Liver (tissue), 9 donors: ENCODE data around the gene CEP162. TPM values are rescaled to one million over a fixed set of nuclear protein-coding genes. Genes with fewer than 3 reads are reported as not detected.
"Not testable (repeated sequence)": the region's sequence is repeated elsewhere in the genome, so short reads cannot be mapped to it uniquely, and the experiment has no call there.

Experiments used
- DNase-seq: peaks from one replicate; pipeline ENCODE4 v3.0.0-alpha.2; 2017; ENCODE audit warnings: low spot score
- H3K27ac ChIP-seq, 2 donors: one replicate each; pipeline ENCODE4 v1.7.0; 2013; ENCODE audit warnings: inconsistent platforms in 2 of 2, low read length in 2 of 2, control low read depth in 1 of 2, low read depth in 1 of 2, mild to moderate bottlenecking in 1 of 2
- H3K27me3 ChIP-seq, 4 donors: one replicate each; pipeline versions ENCODE4 v1.6.1 to v1.7.0; 2013; ENCODE audit warnings: low read length in 3 of 4, inconsistent platforms in 1 of 4, mild to moderate bottlenecking in 1 of 4, moderate library complexity in 1 of 4; ENCODE audit not compliant: control insufficient read depth in 4 of 4, insufficient read depth in 4 of 4
- H3K36me3 ChIP-seq, 4 donors: one replicate each; pipeline versions ENCODE4 v1.6.1 to v1.7.0; 2013; ENCODE audit warnings: low read length in 3 of 4, mild to moderate bottlenecking in 3 of 4, low read depth in 1 of 4, moderate library complexity in 1 of 4; ENCODE audit not compliant: control insufficient read depth in 4 of 4, insufficient read depth in 3 of 4
- H3K4me1 ChIP-seq, 4 donors: one replicate each; pipeline versions ENCODE4 v1.6.1 to v1.7.0; 2013; ENCODE audit warnings: low read length in 3 of 4, mild to moderate bottlenecking in 3 of 4, moderate library complexity in 1 of 4; ENCODE audit not compliant: control insufficient read depth in 4 of 4, insufficient read depth in 4 of 4
- H3K4me3 ChIP-seq, 3 donors: one replicate each; pipeline versions ENCODE4 v1.6.1 to v1.7.0; 2013; ENCODE audit warnings: low read length in 3 of 3, control low read depth in 1 of 3, low read depth in 1 of 3, mild to moderate bottlenecking in 1 of 3
- H3K9ac ChIP-seq, 2 donors: one replicate each; pipeline ENCODE4 v1.7.0; 2013; ENCODE audit warnings: low read length in 2 of 2, mild to moderate bottlenecking in 2 of 2, moderate library complexity in 2 of 2, control low read depth in 1 of 2, low read depth in 1 of 2
- H3K9me3 ChIP-seq, 4 donors: one replicate each; pipeline versions ENCODE4 v1.6.1 to v1.7.0; 2013; ENCODE audit warnings: low read length in 3 of 4; ENCODE audit not compliant: control insufficient read depth in 4 of 4
- EGR1 ChIP-seq, 2 donors: IDR thresholded peaks; 2 replicates each; pipeline ENCODE4 v1.6.1; 2016 to 2018; ENCODE audit warnings: antibody characterized with exemption in 2 of 2, low read depth in 2 of 2
- FOXA1 ChIP-seq: IDR thresholded peaks from 2 replicates; pipeline ENCODE4 v1.6.1; 2016; ENCODE audit warnings: antibody characterized with exemption
- GABPA ChIP-seq, 2 donors: IDR thresholded peaks in 1 of 2; conservative IDR thresholded peaks in 1 of 2; 2 replicates each; pipeline ENCODE4 v1.6.1; 2016; ENCODE audit warnings: antibody characterized with exemption in 2 of 2, mild to moderate bottlenecking in 1 of 2, moderate library complexity in 1 of 2
- HNF4A ChIP-seq, 2 donors: conservative IDR thresholded peaks; 2 replicates each; pipeline ENCODE4 v1.6.1; 2016; ENCODE audit warnings: antibody characterized with exemption in 2 of 2, mild to moderate bottlenecking in 2 of 2
- HNF4G ChIP-seq: IDR thresholded peaks from 2 replicates; pipeline ENCODE4 v1.6.1; 2016; ENCODE audit warnings: antibody characterized with exemption
- JUND ChIP-seq, 2 donors: IDR thresholded peaks; 2 replicates each; pipeline ENCODE4 v1.6.1; 2016; ENCODE audit warnings: antibody characterized with exemption in 2 of 2
- NR2F2 ChIP-seq: IDR thresholded peaks from 2 replicates; pipeline ENCODE4 v1.6.1; 2016; ENCODE audit warnings: antibody characterized with exemption
- RAD21 ChIP-seq, 2 donors: IDR thresholded peaks; 2 replicates each; pipeline ENCODE4 v1.6.1; 2016; ENCODE audit warnings: antibody characterized with exemption in 2 of 2, mild to moderate bottlenecking in 2 of 2
- SP1 ChIP-seq: IDR thresholded peaks from 2 replicates; pipeline ENCODE4 v1.6.1; 2018; ENCODE audit warnings: antibody characterized with exemption, mild to moderate bottlenecking
- TAF1 ChIP-seq: conservative IDR thresholded peaks from 2 replicates; pipeline ENCODE4 v1.6.1; 2016; ENCODE audit warnings: antibody characterized with exemption, mild to moderate bottlenecking
- YY1 ChIP-seq: IDR thresholded peaks from 2 replicates; pipeline ENCODE4 v1.6.1; 2016; ENCODE audit warnings: antibody characterized with exemption, mild to moderate bottlenecking
- WGBS: extraction: QIAGEN DNeasy Blood & Tissue Kit; methylation state at CpG from one replicate; pipeline ENCODE4 v1.1.7; 2013; 5-methylcytosine and 5-hydroxymethylcytosine counted together
- polyA plus RNA-seq, 2 donors: library from polyadenylated mRNA; stranded (reverse) in 1 of 2; unstranded in 1 of 2; fragments of 200-250 nt in 1 of 2; fragments of >200 nt in 1 of 2; fragmentation: Nextera tagmentation in 1 of 2; extraction: Ambion mirVana in 1 of 2; gene quantifications; one replicate each; pipeline versions ENCODE4 v1.2.1 to v1.2.3, GENCODE V29; 2013 to 2015
- total RNA-seq, 2 donors: library from RNA; depleted of rRNA; stranded (reverse); fragments of >200 nt; gene quantifications; one replicate each; pipeline ENCODE4 v1.2.3, GENCODE V29; 2014
- TF ChIP-seq, protein P1 (sequence below): IDR thresholded peaks from 2 replicates; pipeline ENCODE4 v1.6.1; 2016; ENCODE audit warnings: antibody characterized with exemption, mild to moderate bottlenecking
- TF ChIP-seq, protein P2 (sequence below): IDR thresholded peaks from 2 replicates; pipeline ENCODE4 v1.6.1; 2016; ENCODE audit warnings: antibody characterized with exemption
- donor health status: healthy.
- donor health status: healthy.
- donor health status: healthy.
- donor health status: healthy.
- donor health status: healthy.

Gene CEP162
- total and polyA plus RNA-seq, 4 donors = 0.87 to 4.4 (median 2.6) TPM

DNA sequence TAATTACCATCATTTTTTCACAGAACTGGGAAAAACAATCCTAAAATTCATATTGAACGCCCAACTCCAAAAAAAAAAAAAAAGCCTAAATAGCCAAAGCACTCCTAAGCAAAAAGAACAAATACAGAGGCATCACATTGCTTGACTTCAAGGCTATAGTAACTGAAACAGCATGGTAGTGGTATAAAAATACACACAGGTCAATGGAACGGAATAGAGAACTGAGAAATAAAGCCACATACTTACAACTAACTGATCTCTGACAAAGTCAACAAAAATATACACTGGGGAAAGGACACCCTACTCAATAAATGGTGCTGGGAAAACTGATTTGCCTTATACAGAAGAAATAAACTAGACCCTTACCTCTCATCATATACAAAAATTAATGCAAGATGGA, 104.3 kb downstream of the CEP162 start:
- 97% methylated on average over 2 of the region's 2 CpGs for WGBS
- Histone ChIP-seq H3K27me3 (no peaks in the 10 kb centered on the region), H3K27ac (no peak overlapping the region), H3K36me3 (peaks cover 2 to 10% (median 3%) of the 10 kb centered on the region in 4 donors), H3K9ac (no peak overlapping the region), H3K4me1 (no peaks in the 10 kb centered on the region), H3K4me3 (no peak overlapping the region), H3K9me3 (no peaks in the 10 kb centered on the region)
- TF ChIP-seq GABPA (IDR thresholded peaks at IDR 0.05 in 1 of 2, conservative IDR thresholded peaks at IDR 0.05 in 1 of 2) (no peak), NR2F2 (no peak), TAF1 (no peak), FOXA1 (no peak), HNF4A (conservative IDR thresholded peaks at IDR 0.05) (no peak), HNF4G (no peak), YY1 (no peak), EGR1 (IDR thresholded peaks at IDR 0.05; ENCODE audit: low read depth in 2 of 2) (no peak), SP1 (no peak)
- TF ChIP-seq, protein P1, sequence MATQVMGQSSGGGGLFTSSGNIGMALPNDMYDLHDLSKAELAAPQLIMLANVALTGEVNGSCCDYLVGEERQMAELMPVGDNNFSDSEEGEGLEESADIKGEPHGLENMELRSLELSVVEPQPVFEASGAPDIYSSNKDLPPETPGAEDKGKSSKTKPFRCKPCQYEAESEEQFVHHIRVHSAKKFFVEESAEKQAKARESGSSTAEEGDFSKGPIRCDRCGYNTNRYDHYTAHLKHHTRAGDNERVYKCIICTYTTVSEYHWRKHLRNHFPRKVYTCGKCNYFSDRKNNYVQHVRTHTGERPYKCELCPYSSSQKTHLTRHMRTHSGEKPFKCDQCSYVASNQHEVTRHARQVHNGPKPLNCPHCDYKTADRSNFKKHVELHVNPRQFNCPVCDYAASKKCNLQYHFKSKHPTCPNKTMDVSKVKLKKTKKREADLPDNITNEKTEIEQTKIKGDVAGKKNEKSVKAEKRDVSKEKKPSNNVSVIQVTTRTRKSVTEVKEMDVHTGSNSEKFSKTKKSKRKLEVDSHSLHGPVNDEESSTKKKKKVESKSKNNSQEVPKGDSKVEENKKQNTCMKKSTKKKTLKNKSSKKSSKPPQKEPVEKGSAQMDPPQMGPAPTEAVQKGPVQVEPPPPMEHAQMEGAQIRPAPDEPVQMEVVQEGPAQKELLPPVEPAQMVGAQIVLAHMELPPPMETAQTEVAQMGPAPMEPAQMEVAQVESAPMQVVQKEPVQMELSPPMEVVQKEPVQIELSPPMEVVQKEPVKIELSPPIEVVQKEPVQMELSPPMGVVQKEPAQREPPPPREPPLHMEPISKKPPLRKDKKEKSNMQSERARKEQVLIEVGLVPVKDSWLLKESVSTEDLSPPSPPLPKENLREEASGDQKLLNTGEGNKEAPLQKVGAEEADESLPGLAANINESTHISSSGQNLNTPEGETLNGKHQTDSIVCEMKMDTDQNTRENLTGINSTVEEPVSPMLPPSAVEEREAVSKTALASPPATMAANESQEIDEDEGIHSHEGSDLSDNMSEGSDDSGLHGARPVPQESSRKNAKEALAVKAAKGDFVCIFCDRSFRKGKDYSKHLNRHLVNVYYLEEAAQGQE = no peak
- TF ChIP-seq, protein P2, sequence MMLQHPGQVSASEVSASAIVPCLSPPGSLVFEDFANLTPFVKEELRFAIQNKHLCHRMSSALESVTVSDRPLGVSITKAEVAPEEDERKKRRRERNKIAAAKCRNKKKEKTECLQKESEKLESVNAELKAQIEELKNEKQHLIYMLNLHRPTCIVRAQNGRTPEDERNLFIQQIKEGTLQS = no peak
- DNase-seq = no peak

DNA sequence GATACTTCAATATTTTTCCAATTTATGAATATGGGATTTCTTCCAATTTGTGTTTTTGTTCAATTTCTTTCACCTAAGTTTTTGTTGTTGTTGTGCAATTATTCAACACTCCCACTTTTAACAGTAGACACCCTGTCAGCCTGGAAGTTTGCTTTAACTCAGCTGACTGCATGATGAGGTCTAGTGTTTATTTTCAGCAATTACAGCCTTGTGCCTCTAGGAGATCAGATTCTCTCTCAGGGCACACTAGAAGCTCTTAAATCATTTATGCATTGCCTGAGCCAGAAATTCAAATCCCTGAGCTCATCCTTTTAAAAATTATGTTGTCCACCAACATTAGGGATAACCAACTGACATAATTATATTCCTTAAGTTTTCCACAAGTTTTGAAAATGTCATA, 108.2 kb downstream of the CEP162 start:
- DNase-seq = no peak
- Histone ChIP-seq H3K27ac (no peak overlapping the region), H3K4me3 (no peak overlapping the region), H3K9ac (no peak overlapping the region), H3K27me3 (no peaks in the 10 kb centered on the region), H3K36me3 (peaks cover 0 to 2% (median under 1%) of the 10 kb centered on the region in 4 donors), H3K9me3 (no peaks in the 10 kb centered on the region), H3K4me1 (no peaks in the 10 kb centered on the region)
- TF ChIP-seq FOXA1 (no peak), NR2F2 (no peak), RAD21 (IDR thresholded peaks at IDR 0.05) (no peak)

DNA sequence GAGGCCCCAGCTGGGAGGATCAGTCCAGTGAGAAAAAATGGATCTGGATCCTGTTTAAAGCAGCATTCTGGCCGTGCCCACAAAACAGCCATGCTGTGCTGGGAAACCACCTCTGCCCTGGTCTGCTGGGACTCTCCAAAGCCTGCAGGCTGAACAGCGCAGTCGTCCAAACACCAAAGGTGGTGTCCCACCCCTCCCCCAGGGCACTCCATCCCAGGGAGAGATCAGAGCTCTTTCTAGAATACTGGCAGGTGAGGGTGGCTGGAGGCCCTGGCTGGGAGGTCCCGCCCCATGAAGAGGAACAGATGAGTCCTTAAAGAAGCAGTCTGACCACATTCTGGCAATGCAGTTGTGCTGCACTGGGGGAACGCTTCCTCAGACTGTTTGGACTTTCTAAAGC, 109.3 kb downstream of the CEP162 start:
- Histone ChIP-seq H3K9me3 (no peaks in the 10 kb centered on the region), H3K27me3 (no peaks in the 10 kb centered on the region), H3K27ac (no peak overlapping the region), H3K36me3 (peaks cover 0 to 2% (median 0%) of the 10 kb centered on the region in 4 donors), H3K4me3 (no peak overlapping the region), H3K9ac (no peak overlapping the region), H3K4me1 (no peaks in the 10 kb centered on the region)
- no peak for DNase-seq
- TF ChIP-seq JUND (IDR thresholded peaks at IDR 0.05) = no peak
- WGBS = 85% methylated on average over 5 of the region's 5 CpGs

DNA sequence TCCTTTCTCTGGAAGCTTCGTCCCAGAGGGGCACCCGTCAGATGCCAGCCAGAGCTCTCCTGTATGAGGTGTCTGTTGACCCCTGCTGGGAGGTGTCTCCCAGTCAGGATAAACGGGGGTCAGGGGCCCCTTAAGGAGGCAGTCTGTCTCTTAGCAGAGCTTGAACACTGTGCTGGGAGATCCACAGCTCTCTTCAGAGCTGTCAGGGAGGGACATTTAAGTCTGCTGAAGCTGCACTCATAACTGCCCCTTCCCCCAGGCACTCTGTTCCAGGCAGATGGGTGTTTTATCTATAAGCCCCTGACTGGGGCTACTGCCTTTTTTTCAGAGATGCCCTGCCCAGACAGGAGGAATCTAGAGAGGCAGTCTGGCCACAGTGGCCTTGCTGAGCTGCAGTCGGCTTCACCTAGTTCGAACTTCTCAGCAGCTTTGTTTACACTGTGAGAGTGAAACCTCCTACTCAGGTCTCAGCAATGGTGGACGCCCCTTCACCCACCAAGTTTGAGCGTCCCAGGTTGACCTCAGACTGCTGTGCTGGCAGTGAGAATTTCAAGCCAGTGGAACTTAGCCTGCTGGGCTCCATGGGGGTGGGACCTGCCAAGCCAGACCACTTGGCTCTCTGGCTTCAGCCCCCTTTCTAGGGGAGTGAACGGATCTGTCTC, 112.4 kb downstream of the CEP162 start:
- not testable (repeated sequence) for H3K4me3 ChIP-seq, H3K27ac ChIP-seq, H3K9me3 ChIP-seq, H3K27me3 ChIP-seq, H3K9ac ChIP-seq, H3K4me1 ChIP-seq, DNase-seq, H3K36me3 ChIP-seq
- 68% methylated on average over 8 of the region's 8 CpGs for WGBS

DNA sequence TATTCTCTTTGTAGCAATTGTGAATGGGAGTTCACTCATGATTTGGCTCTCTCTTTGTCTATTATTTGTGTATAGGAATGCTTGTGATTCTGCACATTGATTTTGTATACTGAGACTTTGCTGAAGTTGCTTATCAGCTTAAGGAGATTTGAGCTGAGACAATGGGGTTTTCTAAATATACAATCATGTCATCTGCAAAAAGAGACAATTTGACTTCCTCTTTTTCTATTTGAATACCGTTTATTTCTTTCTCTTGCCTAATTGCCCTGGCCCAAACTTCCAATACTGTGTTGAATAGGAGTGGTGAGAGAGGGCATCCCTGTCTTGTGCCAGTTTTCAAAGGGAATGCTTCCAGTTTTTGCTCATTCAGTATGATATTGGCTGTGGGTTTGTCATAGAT, 116.1 kb downstream of the CEP162 start:
- not testable (repeated sequence) for H3K27me3 ChIP-seq, H3K9me3 ChIP-seq, H3K27ac ChIP-seq, DNase-seq, H3K4me3 ChIP-seq, H3K9ac ChIP-seq, H3K36me3 ChIP-seq, H3K4me1 ChIP-seq
- 71% methylated on average over 1 of the region's 1 CpG for WGBS
